GM23338 (cell line): ENCODE measurements around the gene CNIH1.

Experiments
- CTCF ChIP-seq, 2 experiments: fragments of 200-600 bp in 1 of 2; sonication (generic) in 1 of 2; conservative IDR thresholded peaks; 2 replicates each; pipeline versions ENCODE4 v1.5.1 to v1.6.1; 2016 to 2017; ENCODE audit warnings: antibody characterized with exemption in 2 of 2, low read depth in 2 of 2, mild to moderate bottlenecking in 2 of 2, moderate library complexity in 1 of 2
- EZH2 ChIP-seq: fragments of 200-600 bp; sonication (generic); IDR thresholded peaks from one replicate; pipeline ENCODE4 v1.8.0; 2017; ENCODE audit warnings: antibody characterized with exemption, mild to moderate bottlenecking, low read depth; ENCODE audit not compliant: unreplicated experiment
- EZH2phosphoT487 ChIP-seq: fragments of 200-600 bp; sonication (generic); IDR thresholded peaks from one replicate; pipeline ENCODE4 v1.8.1; 2018; ENCODE audit warnings: antibody characterized with exemption; ENCODE audit not compliant: unreplicated experiment
- JUNB ChIP-seq: IDR thresholded peaks from one replicate; pipeline ENCODE4 v1.6.1; 2016; ENCODE audit warnings: antibody characterized with exemption; ENCODE audit not compliant: unreplicated experiment
- POLR2AphosphoS5 ChIP-seq: IDR thresholded peaks from 2 replicates; pipeline ENCODE4 v1.6.1; 2016; ENCODE audit warnings: antibody characterized with exemption, low read depth
- ZNF331 ChIP-seq: fragments of 250-450 bp; sonication (Bioruptor Pico); IDR thresholded peaks from 2 replicates; pipeline ENCODE4 v1.5.0; 2020; ENCODE audit warnings: low read depth, mild to moderate bottlenecking, moderate library complexity

- TF ChIP-seq EZH2 = no peak
- TF ChIP-seq CTCF (conservative IDR thresholded peaks at IDR 0.05; ENCODE audit: low read depth in 2 of 2) = no peak
- TF ChIP-seq EZH2phosphoT487 = no peak
- no peak for TF ChIP-seq ZNF331 (CRISPR knock-in tag)
- TF ChIP-seq POLR2AphosphoS5 = no peak
- no peak for TF ChIP-seq JUNB
Observed at GRCh38 chr14:54446161-54446693, 5.1 kb upstream of the CNIH1 start.
